Activated T-helper 17 cell treated with anti-CD3 and anti-CD28 coated beads, Interleukin-2, amount 50 U/mL, for 72 hours (primary cell): Measurements from ENCODE around the gene ZNF669. TPM values are rescaled to one million over a fixed set of nuclear protein-coding genes. Genes with fewer than 3 reads are reported as not detected.
"Not testable (repeated sequence)": the region's sequence is repeated elsewhere in the genome, so short reads cannot be mapped to it uniquely, and the experiment has no call there.

Experiments
- ATAC-seq: fragments of 150-1000 bp; cut with Tn5 transposase; replicated peaks from 2 replicates; pipeline ENCODE4 v1.10.0; 2021; ENCODE audit warnings: mild to moderate bottlenecking, moderate library complexity
- H3K27ac Mint-ChIP-seq: one replicate; pipeline ENCODE4 v1.8.0; 2022; ENCODE audit warnings: mixed read lengths
- H3K27me3 Mint-ChIP-seq: one replicate; pipeline ENCODE4 v1.8.0; 2022; ENCODE audit warnings: mixed read lengths
- H3K36me3 Mint-ChIP-seq: one replicate; pipeline ENCODE4 v1.8.0; 2022; ENCODE audit warnings: low read depth, mild to moderate bottlenecking, mixed read lengths
- H3K4me1 Mint-ChIP-seq: one replicate; pipeline ENCODE4 v1.8.0; 2022; ENCODE audit warnings: mixed read lengths
- H3K4me3 Mint-ChIP-seq: one replicate; pipeline ENCODE4 v1.8.0; 2022; ENCODE audit warnings: mild to moderate bottlenecking, mixed read lengths
- H3K9me3 Mint-ChIP-seq: one replicate; pipeline ENCODE4 v1.8.0; 2022; ENCODE audit warnings: mixed read lengths
- total RNA-seq, 2 donors: library from RNA; stranded (reverse); gene quantifications; one replicate each; pipeline ENCODE4 v1.2.3, GENCODE V29; 2022

Gene ZNF669
- 1 to 10 TPM; 5.7 to 7.1 TPM for total RNA-seq

- H3K27ac Mint-ChIP-seq: peak within 1 kb of the TSS; percentile 70
- peaks cover 42% of the 10 kb centered on the region for H3K36me3 Mint-ChIP-seq
- H3K9me3 Mint-ChIP-seq: peaks cover 8% of the 10 kb centered on the region
- no peaks in the 10 kb centered on the region for H3K4me1 Mint-ChIP-seq
- H3K27me3 Mint-ChIP-seq: peaks cover 19% of the 10 kb centered on the region
- peak within 1 kb of the TSS; percentile 81 for H3K4me3 Mint-ChIP-seq
- ATAC-seq: peak; percentile 100
Observed at GRCh38 chr1:247103859-247104591, at the start of gene ZNF669. Gene ZNF669 (minus strand): TSS chr1:247104356. CDS start chr1:247104199, 157 bp downstream.

- Mint-ChIP-seq H3K27me3 (no peaks in the 10 kb centered on the region), H3K4me3 (no peak overlapping the region), H3K9me3 (peaks cover 24% of the 10 kb centered on the region), H3K27ac (no peak overlapping the region), H3K36me3 (peaks cover 58% of the 10 kb centered on the region), H3K4me1 (no peaks in the 10 kb centered on the region)
- no peak for ATAC-seq
Observed at GRCh38 chr1:247147781-247148180, 43.6 kb upstream of the ZNF669 start.

DNA sequence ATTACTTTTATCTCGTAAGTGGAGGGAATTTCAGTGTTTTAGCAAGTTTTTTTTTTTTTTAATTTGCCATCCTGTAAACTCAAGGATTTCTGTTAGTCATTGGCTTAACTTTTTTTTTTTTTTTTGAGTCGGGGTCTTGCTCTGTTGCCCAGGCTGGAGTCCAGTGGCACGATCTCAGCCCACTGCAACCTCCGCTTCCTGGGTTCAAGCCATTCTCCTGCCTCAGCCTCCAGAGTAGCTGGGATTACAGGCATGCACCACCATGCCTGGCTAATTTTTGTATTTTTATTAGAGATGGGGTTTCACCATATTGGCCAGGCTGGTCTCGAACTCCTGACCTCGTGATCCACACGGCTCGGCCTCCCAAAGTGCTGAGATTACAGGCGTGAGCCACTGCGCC lies 43.0 kb upstream of the ZNF669 start:
- H3K4me3 Mint-ChIP-seq, H3K27ac Mint-ChIP-seq, H3K27me3 Mint-ChIP-seq, ATAC-seq, H3K4me1 Mint-ChIP-seq: not testable (repeated sequence)
- Mint-ChIP-seq H3K36me3 (peaks cover 59% of the 10 kb centered on the region), H3K9me3 (peaks cover 28% of the 10 kb centered on the region)

DNA sequence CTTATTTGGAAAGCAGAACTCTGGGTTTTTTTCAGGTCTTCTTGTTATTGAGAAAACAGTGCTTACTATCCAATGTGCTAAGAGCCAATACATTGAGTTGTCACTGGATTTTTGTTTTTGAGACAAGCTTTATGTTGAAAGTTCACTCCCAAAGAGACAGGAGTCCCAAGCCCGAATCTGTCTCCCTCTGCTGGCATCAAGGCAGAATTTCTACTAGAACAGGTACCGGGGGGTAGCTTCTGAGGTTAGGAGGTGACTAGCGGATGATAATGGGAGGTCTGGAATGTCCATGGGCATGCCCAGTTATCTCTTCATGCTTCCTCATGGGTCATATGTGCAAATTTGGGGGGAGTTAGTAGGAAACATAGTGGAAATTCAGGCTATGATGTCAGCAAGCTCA lies 42.5 kb upstream of the ZNF669 start:
- Mint-ChIP-seq H3K27ac (no peak overlapping the region), H3K4me3 (no peak overlapping the region), H3K4me1 (no peaks in the 10 kb centered on the region), H3K27me3 (no peaks in the 10 kb centered on the region), H3K9me3 (peaks cover 28% of the 10 kb centered on the region), H3K36me3 (peaks cover 62% of the 10 kb centered on the region)
- ATAC-seq: no peak

DNA sequence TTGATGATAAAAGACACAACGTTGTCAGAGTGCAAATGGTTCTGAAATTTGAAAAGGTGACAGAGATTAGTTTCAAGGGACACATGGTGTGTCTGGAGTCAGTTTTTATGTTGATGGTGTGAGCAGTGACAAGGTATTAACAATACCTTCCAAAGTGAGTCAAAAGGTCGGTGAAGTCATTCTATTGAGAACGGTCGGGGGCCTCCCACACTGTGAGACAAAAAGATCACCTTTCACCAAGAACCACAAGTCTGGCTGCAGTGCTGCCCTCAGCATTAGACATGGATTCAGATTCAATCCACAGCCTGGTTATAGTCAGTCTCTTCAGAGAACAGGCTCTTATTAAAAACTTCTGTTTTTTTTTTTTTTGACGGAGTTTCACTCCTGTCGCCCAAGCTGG lies 41.1 kb upstream of the ZNF669 start:
- Mint-ChIP-seq H3K27me3 (no peaks in the 10 kb centered on the region), H3K4me3 (no peak overlapping the region), H3K4me1 (no peaks in the 10 kb centered on the region), H3K9me3 (peaks cover 33% of the 10 kb centered on the region), H3K27ac (no peak overlapping the region), H3K36me3 (peaks cover 53% of the 10 kb centered on the region)
- ATAC-seq: no peak

DNA sequence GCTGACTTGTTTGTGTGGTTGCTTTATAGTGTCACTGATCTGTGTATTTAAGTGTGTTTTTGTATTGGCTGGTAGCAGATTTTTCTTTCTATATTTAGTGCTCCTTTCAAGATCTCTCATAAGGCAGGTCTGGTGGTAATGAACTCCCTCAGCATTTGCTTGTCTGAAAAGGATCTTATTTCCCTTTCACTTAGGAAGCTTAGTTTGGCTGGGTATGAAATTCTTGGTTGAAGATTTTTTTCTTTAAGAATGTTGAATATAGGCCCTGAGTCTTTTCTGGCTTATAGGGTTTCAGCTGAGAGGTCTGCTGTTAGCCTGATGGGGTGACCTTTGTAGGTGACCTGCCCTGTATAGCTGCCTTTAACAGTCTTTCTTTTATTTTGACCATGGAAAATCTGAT lies 35.4 kb upstream of the ZNF669 start:
- H3K4me1 Mint-ChIP-seq, H3K4me3 Mint-ChIP-seq, H3K27ac Mint-ChIP-seq, H3K27me3 Mint-ChIP-seq, ATAC-seq: not testable (repeated sequence)
- Mint-ChIP-seq H3K9me3 (peaks cover 58% of the 10 kb centered on the region), H3K36me3 (peaks cover 35% of the 10 kb centered on the region)

GRCh38 chr1:247131236-247131635 lies 27.1 kb upstream of the ZNF669 start:
- H3K4me1 Mint-ChIP-seq: peaks cover 7% of the 10 kb centered on the region
- ATAC-seq: no peak
- H3K9me3 Mint-ChIP-seq: peaks cover 25% of the 10 kb centered on the region
- H3K27me3 Mint-ChIP-seq: no peaks in the 10 kb centered on the region
- no peak overlapping the region for H3K4me3 Mint-ChIP-seq
- H3K27ac Mint-ChIP-seq: no peak overlapping the region
- H3K36me3 Mint-ChIP-seq: peaks cover 28% of the 10 kb centered on the region

DNA sequence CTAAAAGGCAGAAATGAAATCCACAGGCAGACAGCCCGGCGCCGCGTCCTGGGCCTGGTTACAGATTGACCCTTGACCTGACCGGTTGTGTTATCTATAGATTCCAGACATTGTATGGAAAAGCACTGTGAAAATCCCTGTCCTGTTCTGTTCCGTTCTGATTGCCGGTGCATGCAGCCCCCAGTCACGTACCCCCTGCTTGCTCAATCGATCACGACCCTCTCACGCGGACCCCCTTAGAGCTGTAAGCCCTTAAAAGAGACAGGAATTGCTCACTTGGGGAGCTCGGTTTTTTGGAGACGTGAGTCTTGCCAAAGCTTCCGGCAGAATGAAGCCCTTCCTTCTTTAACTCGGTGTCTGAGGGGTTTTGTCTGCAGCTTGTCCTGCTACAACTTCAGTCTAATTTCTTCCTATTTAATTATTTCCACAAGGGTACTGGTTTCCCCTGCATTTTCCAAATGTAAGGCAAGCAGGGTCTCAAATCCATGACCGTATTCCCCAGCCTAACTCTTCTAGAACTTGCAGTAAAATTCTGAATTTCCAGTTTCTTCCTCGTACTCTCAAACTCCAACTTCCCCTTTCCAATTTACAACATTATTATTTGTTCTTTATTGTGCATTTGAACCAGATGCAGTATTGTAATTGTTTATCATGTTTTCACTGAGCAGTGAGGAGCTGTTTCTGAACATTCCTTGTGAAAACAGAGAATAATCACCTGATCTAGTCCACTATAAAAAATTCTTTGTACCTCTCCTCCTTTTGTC lies 23.5 kb upstream of the ZNF669 start:
- peaks cover 18% of the 10 kb centered on the region for H3K36me3 Mint-ChIP-seq
- not testable (repeated sequence) for ATAC-seq, H3K9me3 Mint-ChIP-seq, H3K27me3 Mint-ChIP-seq, H3K4me1 Mint-ChIP-seq
- peak overlapping the region; percentile 84 for H3K4me3 Mint-ChIP-seq
- H3K27ac Mint-ChIP-seq: peak overlapping the region; percentile 78

DNA sequence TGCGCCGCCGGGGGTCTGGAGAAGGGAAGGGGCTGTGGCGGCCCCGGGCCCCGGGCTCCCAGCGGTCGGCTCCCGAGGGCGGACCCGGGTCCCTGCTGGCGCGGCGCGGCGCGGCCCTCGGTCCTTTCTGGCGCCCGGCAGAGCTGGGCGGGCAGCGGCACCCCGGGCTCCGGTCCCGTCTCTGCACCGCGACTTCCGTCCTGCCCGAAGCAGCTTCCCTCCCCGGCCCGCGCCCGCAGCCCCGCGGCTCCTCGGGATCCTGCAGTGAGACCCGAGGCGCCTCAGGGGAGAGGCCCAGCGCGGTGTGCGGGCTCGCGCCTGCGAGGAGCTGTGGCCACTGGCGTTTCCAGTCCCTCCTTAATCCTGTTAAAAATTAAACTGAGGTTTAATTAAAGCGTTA lies 22.4 kb upstream of the ZNF669 start:
- H3K27ac Mint-ChIP-seq, H3K9me3 Mint-ChIP-seq, H3K4me3 Mint-ChIP-seq, H3K4me1 Mint-ChIP-seq, H3K27me3 Mint-ChIP-seq: not testable (repeated sequence)
- ATAC-seq: peak; percentile 71
- H3K36me3 Mint-ChIP-seq: peaks cover 18% of the 10 kb centered on the region

DNA sequence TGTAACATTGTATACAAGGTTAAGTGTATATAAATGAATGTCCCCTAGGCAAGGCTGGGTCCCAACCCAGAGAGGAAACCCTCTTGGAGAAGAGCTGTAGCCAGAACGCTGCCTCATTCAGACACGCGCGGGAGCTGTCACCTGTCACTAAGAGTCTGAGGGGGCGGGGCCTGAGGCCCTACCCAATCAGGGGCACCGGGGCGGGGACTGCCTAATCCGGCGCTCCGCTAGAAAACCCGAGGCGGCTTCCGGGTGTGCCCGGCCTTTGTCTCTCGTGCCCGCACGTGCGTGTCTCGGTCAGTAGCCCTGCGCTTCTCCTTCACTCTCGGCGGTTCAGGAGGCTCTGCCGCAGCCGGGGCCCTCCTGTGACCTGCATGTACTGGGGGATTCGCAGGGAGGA lies 22.0 kb upstream of the ZNF669 start:
- not testable (repeated sequence) for H3K4me1 Mint-ChIP-seq, H3K27ac Mint-ChIP-seq, H3K9me3 Mint-ChIP-seq, H3K27me3 Mint-ChIP-seq, H3K4me3 Mint-ChIP-seq
- ATAC-seq: peak; percentile 100
- peaks cover 18% of the 10 kb centered on the region for H3K36me3 Mint-ChIP-seq

DNA sequence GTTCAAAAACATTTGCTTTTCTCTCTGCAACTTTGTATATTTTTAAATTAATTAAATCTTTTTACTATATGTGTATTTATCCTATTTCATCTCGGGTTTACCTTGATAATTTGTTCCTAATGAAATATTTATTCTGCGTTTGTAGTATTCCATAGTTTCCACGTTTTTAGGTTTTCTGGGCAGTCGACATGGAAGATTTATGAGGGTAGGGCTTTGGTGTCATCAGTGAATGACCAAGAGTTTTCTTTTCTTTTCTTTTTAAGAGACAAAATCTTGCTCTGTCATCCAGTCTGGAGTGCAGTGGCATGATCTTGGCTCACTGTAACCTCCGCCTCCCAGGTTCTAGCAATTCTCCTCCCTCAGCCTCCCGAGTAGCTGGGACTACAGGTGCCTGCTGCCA lies 17.2 kb upstream of the ZNF669 start:
- Mint-ChIP-seq H3K9me3 (no peaks in the 10 kb centered on the region), H3K27ac (no peak overlapping the region), H3K27me3 (no peaks in the 10 kb centered on the region), H3K4me3 (no peak overlapping the region), H3K4me1 (no peaks in the 10 kb centered on the region), H3K36me3 (no peaks in the 10 kb centered on the region)
- no peak for ATAC-seq

- not testable (repeated sequence) for ATAC-seq, H3K36me3 Mint-ChIP-seq, H3K4me3 Mint-ChIP-seq, H3K27me3 Mint-ChIP-seq, H3K9me3 Mint-ChIP-seq, H3K4me1 Mint-ChIP-seq, H3K27ac Mint-ChIP-seq
Observed at GRCh38 chr1:247120408-247120668, 16.2 kb upstream of the ZNF669 start.

DNA sequence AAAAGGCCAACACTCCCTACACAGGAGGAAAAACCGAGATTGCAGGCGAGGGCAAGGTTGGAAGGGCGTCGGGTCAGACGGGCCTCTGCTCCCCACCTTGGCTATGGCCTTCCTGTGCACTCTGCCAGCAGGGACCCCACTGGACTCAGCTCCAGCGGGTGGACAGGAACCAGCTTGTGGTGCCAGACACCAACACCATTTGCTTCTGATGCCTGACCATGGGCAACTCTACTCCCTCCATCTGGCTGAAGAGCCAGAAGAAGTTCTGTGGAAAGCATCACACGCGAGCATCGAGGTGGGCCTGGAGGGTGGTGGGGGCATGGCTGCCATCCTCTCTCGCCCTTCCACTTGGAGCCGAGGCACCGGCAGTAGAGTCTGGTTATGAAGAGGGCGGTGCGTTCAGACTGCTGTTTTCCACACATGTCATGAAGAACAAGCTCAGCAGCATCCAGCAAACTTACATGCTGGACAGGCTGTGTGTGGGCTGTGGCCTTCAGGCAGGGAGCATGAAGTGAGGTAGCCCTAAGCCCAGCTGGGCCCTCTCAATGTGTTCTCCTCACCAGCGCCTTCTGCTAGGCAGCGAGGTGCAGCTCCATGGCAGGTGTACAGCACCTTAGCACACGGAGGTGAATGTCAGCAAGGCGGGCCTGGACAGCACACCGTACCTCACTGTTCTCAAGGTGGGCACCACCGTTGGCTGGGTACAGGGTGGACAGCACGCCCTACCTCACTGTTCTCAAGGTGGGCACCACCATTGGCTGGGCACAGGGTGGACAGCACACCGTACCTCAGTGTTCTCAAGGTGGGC lies 15.6 kb upstream of the ZNF669 start:
- Mint-ChIP-seq H3K36me3 (no peaks in the 10 kb centered on the region), H3K27me3 (no peaks in the 10 kb centered on the region), H3K27ac (no peak overlapping the region), H3K4me1 (peaks cover 4% of the 10 kb centered on the region), H3K9me3 (no peaks in the 10 kb centered on the region), H3K4me3 (no peak overlapping the region)
- ATAC-seq: no peak

GRCh38 chr1:247118946-247119446 lies 14.8 kb upstream of the ZNF669 start:
- no peak overlapping the region for H3K4me3 Mint-ChIP-seq
- no peaks in the 10 kb centered on the region for H3K36me3 Mint-ChIP-seq
- H3K27me3 Mint-ChIP-seq: no peaks in the 10 kb centered on the region
- ATAC-seq: peak; percentile 47
- no peaks in the 10 kb centered on the region for H3K9me3 Mint-ChIP-seq
- H3K27ac Mint-ChIP-seq: no peak overlapping the region
- H3K4me1 Mint-ChIP-seq: peaks cover 4% of the 10 kb centered on the region

DNA sequence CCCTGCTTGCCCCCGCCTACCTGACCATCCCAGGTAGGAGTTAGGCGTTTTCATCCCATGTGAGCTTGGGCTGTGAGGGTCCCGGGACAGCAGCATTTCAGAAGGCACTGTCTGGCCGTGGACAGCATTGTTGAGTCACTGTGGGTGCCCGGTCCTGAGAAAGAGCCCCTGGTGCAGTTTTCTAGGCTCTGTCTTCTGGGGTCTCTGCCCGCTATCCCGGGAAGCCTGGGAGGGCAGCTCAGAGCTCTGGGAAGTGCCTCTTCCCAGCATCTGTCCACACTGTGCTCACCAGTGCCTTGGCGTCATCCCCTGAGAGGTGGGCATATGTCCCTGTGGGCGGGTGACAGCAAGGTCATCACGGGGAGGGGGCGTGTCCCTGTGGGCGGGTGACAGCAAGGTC lies 11.4 kb upstream of the ZNF669 start:
- H3K36me3 Mint-ChIP-seq: no peaks in the 10 kb centered on the region
- peaks cover 9% of the 10 kb centered on the region for H3K4me1 Mint-ChIP-seq
- no peak overlapping the region for H3K27ac Mint-ChIP-seq
- H3K9me3 Mint-ChIP-seq: no peaks in the 10 kb centered on the region
- no peak overlapping the region for H3K4me3 Mint-ChIP-seq
- no peak for ATAC-seq
- peaks cover 9% of the 10 kb centered on the region for H3K27me3 Mint-ChIP-seq
